WTC11 (cell line): Measurements from ENCODE around the gene EGFR. TPM values are rescaled to one million over a fixed set of nuclear protein-coding genes. Genes with fewer than 3 reads are reported as not detected.

Experiments used
- ATAC-seq: fragments of 200-7000 bp; cut with Tn5 transposase; 2 replicates; pipeline ENCODE4 v1.10.0; 2021; ENCODE audit warnings: mild to moderate bottlenecking, moderate library complexity
- CTCF ChIA-PET: fragments of 300-600 bp; sonication (Branson Sonifier 250); formaldehyde crosslinking; loops from one replicate; lab custom pipeline; 2021; ENCODE audit warnings: antibody characterized with exemption; lab: Charles Lee
- POLR2A ChIA-PET: fragments of 350-600 bp; sonication (Branson Sonifier 250); formaldehyde crosslinking; loops from one replicate; lab custom pipeline; 2021; ENCODE audit warnings: antibody characterized with exemption; lab: Charles Lee
- DNase-seq: peaks from one replicate; pipeline ENCODE4 v3.0.0; 2021; ENCODE audit warnings: low spot score
- H3K27ac Mint-ChIP-seq: 2 replicates; pipeline ENCODE4 v1.8.0; 2021; ENCODE audit warnings: mixed read lengths
- H3K27me3 Mint-ChIP-seq: 2 replicates; pipeline ENCODE4 v1.8.0; 2021; ENCODE audit warnings: low read depth, mild to moderate bottlenecking, moderate library complexity, mixed read lengths
- H3K36me3 Mint-ChIP-seq: 2 replicates; pipeline ENCODE4 v1.8.0; 2021; ENCODE audit warnings: mixed read lengths
- H3K4me1 Mint-ChIP-seq: 2 replicates; pipeline ENCODE4 v1.8.0; 2022; ENCODE audit warnings: mixed read lengths
- H3K4me3 Mint-ChIP-seq: 2 replicates; pipeline ENCODE4 v1.8.0; 2021; ENCODE audit warnings: mild to moderate bottlenecking, moderate library complexity, mixed read lengths
- H3K9me3 Mint-ChIP-seq: 2 replicates; pipeline ENCODE4 v1.8.0; 2021; ENCODE audit warnings: mixed read lengths
- CREM ChIP-seq: sonication (generic); formaldehyde crosslinking; IDR thresholded peaks from 2 replicates; pipeline ENCODE4 v1.8.1; 2022; ENCODE audit warnings: mild to moderate bottlenecking, missing genetic modification reagents, moderate library complexity
- KAT7 ChIP-seq: sonication (generic); formaldehyde crosslinking; IDR thresholded peaks from 2 replicates; pipeline ENCODE4 v1.8.1; 2023; ENCODE audit warnings: missing genetic modification reagents, mild to moderate bottlenecking, borderline replicate concordance
- NFE2L1 ChIP-seq: sonication (generic); formaldehyde crosslinking; IDR thresholded peaks from 2 replicates; pipeline ENCODE4 v1.8.1; 2023; ENCODE audit warnings: missing genetic modification reagents
- OVOL2 ChIP-seq: fragments of 250-450 bp; sonication (Bioruptor Pico); IDR thresholded peaks from 2 replicates; pipeline ENCODE4 v1.9.0; 2021; ENCODE audit warnings: mild to moderate bottlenecking, borderline replicate concordance
- PRRX2 ChIP-seq: fragments of 250-450 bp; sonication (Bioruptor Pico); IDR thresholded peaks from 2 replicates; pipeline ENCODE4 v1.8.0; 2021; ENCODE audit warnings: mild to moderate bottlenecking
- RELA ChIP-seq: sonication (generic); formaldehyde crosslinking; IDR thresholded peaks from 2 replicates; pipeline ENCODE4 v1.8.1; 2022; ENCODE audit warnings: missing genetic modification reagents, mild to moderate bottlenecking, borderline replicate concordance
- SMAD3 ChIP-seq: sonication (generic); formaldehyde crosslinking; IDR thresholded peaks from 2 replicates; pipeline ENCODE4 v1.8.0; 2022; ENCODE audit warnings: missing genetic modification reagents, mild to moderate bottlenecking, borderline replicate concordance
- SMAD4 ChIP-seq: sonication (generic); formaldehyde crosslinking; IDR thresholded peaks from 2 replicates; pipeline ENCODE4 v1.8.0; 2022; ENCODE audit warnings: mild to moderate bottlenecking, missing genetic modification reagents
- TEAD1 ChIP-seq: sonication (generic); formaldehyde crosslinking; IDR thresholded peaks from 2 replicates; pipeline ENCODE4 v1.8.0; 2022; ENCODE audit warnings: mild to moderate bottlenecking, missing genetic modification reagents
- ZNF232 ChIP-seq: sonication (generic); formaldehyde crosslinking; IDR thresholded peaks from 2 replicates; pipeline ENCODE4 v1.8.0; 2022; ENCODE audit warnings: mild to moderate bottlenecking, missing genetic modification reagents
- ZNF396 ChIP-seq: fragments of 250-450 bp; sonication (Bioruptor Pico); IDR thresholded peaks from 2 replicates; pipeline ENCODE4 v1.8.0; 2021; ENCODE audit warnings: mild to moderate bottlenecking, moderate library complexity, borderline replicate concordance
- total RNA-seq: library from RNA; stranded (reverse); gene quantifications from 3 replicates; pipeline ENCODE4 v1.2.3, GENCODE V29; 2021
- TF ChIP-seq, protein P1 (sequence below): sonication (generic); formaldehyde crosslinking; IDR thresholded peaks from 2 replicates; pipeline ENCODE4 v1.8.1; 2023; ENCODE audit warnings: mild to moderate bottlenecking, missing genetic modification reagents, borderline replicate concordance
- TF ChIP-seq, protein P2 (sequence below): sonication (generic); formaldehyde crosslinking; IDR thresholded peaks from 2 replicates; pipeline ENCODE4 v1.8.1; 2022; ENCODE audit warnings: mild to moderate bottlenecking, missing genetic modification reagents, moderate library complexity, borderline replicate concordance
- TF ChIP-seq, protein P3 (sequence below): sonication (generic); formaldehyde crosslinking; IDR thresholded peaks from 2 replicates; pipeline ENCODE4 v1.8.1; 2023; ENCODE audit warnings: mild to moderate bottlenecking, missing genetic modification reagents
- TF ChIP-seq, protein P4 (sequence below): fragments of 250-450 bp; sonication (Bioruptor Pico); IDR thresholded peaks from 2 replicates; pipeline ENCODE4 v1.9.0; 2021; ENCODE audit warnings: moderate library complexity, mild to moderate bottlenecking, inconsistent platforms, borderline replicate concordance
- TF ChIP-seq, protein P5 (sequence below): sonication (generic); formaldehyde crosslinking; IDR thresholded peaks from 2 replicates; pipeline ENCODE4 v1.8.0; 2022; ENCODE audit warnings: mild to moderate bottlenecking, missing genetic modification reagents
- TF ChIP-seq, protein P6 (sequence below): sonication (generic); formaldehyde crosslinking; IDR thresholded peaks from 2 replicates; pipeline ENCODE4 v1.8.0; 2022; ENCODE audit warnings: missing genetic modification reagents

Gene EGFR
- total RNA-seq, 1 experiment from 2014 or later = 5.9 TPM

DNA sequence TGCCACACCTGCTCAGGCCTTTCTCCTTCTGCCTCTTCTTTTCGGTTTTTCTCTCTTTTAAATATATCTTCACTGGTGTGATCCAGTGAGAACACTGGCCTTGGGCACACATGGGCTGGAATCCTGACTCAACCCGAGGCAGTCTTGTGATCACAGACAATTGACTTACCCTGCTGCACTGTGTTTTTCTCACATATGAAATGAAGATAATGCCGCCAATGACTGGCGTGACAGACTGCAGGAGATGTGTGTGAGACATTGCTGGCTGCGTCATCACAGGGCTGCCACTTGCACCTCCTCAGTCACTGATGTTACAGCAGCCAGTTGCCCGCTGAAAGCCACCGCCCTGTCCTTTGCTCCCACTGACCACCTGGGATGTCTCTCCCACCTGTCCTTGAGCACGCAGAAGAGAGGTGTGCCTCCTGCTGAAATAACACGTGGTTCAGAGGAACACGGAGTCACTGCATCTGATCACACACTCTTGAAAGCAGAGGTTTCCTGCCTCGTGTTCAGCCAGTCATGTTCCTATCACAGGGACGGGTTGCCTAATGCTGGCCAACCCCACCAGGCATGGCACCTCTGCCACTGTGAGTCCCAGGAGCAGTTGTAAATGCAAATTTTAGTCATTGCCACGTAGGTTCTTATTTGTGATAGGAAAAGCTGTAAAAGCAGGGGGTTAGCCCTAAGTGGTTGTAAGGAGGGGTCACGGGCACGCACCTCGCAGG, 221.8 kb downstream of the EGFR start:
- CTCF ChIA-PET = interaction anchor here (1.1 kb wide), 1 partner anchor 14 kb away, joined by 3 read pairs; no protein-coding TSS in a partner anchor
- TF ChIP-seq ZNF232 (no peak), SMAD4 (no peak), OVOL2 (CRISPR knock-in tag) (no peak), KAT7 (CRISPR knock-in tag) (no peak), TEAD1 (CRISPR knock-in tag) (no peak), SMAD3 (CRISPR knock-in tag) (no peak), ZNF396 (CRISPR knock-in tag) (no peak), NFE2L1 (CRISPR knock-in tag) (no peak), PRRX2 (no peak), RELA (CRISPR knock-in tag) (no peak), CREM (CRISPR knock-in tag) (no peak)
- TF ChIP-seq, protein P1, sequence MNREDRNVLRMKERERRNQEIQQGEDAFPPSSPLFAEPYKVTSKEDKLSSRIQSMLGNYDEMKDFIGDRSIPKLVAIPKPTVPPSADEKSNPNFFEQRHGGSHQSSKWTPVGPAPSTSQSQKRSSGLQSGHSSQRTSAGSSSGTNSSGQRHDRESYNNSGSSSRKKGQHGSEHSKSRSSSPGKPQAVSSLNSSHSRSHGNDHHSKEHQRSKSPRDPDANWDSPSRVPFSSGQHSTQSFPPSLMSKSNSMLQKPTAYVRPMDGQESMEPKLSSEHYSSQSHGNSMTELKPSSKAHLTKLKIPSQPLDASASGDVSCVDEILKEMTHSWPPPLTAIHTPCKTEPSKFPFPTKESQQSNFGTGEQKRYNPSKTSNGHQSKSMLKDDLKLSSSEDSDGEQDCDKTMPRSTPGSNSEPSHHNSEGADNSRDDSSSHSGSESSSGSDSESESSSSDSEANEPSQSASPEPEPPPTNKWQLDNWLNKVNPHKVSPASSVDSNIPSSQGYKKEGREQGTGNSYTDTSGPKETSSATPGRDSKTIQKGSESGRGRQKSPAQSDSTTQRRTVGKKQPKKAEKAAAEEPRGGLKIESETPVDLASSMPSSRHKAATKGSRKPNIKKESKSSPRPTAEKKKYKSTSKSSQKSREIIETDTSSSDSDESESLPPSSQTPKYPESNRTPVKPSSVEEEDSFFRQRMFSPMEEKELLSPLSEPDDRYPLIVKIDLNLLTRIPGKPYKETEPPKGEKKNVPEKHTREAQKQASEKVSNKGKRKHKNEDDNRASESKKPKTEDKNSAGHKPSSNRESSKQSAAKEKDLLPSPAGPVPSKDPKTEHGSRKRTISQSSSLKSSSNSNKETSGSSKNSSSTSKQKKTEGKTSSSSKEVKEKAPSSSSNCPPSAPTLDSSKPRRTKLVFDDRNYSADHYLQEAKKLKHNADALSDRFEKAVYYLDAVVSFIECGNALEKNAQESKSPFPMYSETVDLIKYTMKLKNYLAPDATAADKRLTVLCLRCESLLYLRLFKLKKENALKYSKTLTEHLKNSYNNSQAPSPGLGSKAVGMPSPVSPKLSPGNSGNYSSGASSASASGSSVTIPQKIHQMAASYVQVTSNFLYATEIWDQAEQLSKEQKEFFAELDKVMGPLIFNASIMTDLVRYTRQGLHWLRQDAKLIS (CRISPR knock-in tag) = no peak
- TF ChIP-seq, protein P2, sequence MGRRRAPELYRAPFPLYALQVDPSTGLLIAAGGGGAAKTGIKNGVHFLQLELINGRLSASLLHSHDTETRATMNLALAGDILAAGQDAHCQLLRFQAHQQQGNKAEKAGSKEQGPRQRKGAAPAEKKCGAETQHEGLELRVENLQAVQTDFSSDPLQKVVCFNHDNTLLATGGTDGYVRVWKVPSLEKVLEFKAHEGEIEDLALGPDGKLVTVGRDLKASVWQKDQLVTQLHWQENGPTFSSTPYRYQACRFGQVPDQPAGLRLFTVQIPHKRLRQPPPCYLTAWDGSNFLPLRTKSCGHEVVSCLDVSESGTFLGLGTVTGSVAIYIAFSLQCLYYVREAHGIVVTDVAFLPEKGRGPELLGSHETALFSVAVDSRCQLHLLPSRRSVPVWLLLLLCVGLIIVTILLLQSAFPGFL (CRISPR knock-in tag) = no peak
- TF ChIP-seq, protein P3, sequence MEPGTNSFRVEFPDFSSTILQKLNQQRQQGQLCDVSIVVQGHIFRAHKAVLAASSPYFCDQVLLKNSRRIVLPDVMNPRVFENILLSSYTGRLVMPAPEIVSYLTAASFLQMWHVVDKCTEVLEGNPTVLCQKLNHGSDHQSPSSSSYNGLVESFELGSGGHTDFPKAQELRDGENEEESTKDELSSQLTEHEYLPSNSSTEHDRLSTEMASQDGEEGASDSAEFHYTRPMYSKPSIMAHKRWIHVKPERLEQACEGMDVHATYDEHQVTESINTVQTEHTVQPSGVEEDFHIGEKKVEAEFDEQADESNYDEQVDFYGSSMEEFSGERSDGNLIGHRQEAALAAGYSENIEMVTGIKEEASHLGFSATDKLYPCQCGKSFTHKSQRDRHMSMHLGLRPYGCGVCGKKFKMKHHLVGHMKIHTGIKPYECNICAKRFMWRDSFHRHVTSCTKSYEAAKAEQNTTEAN = no peak
- TF ChIP-seq, protein P4, sequence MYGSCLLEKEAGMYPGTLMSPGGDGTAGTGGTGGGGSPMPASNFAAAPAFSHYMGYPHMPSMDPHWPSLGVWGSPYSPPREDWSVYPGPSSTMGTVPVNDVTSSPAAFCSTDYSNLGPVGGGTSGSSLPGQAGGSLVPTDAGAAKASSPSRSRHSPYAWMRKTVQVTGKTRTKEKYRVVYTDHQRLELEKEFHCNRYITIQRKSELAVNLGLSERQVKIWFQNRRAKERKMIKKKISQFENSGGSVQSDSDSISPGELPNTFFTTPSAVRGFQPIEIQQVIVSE (CRISPR knock-in tag) = no peak
- TF ChIP-seq, protein P5, sequence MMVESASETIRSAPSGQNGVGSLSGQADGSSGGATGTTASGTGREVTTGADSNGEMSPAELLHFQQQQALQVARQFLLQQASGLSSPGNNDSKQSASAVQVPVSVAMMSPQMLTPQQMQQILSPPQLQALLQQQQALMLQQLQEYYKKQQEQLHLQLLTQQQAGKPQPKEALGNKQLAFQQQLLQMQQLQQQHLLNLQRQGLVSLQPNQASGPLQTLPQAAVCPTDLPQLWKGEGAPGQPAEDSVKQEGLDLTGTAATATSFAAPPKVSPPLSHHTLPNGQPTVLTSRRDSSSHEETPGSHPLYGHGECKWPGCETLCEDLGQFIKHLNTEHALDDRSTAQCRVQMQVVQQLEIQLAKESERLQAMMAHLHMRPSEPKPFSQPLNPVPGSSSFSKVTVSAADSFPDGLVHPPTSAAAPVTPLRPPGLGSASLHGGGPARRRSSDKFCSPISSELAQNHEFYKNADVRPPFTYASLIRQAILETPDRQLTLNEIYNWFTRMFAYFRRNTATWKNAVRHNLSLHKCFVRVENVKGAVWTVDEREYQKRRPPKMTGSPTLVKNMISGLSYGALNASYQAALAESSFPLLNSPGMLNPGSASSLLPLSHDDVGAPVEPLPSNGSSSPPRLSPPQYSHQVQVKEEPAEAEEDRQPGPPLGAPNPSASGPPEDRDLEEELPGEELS (CRISPR knock-in tag) = no peak
- TF ChIP-seq, protein P6, sequence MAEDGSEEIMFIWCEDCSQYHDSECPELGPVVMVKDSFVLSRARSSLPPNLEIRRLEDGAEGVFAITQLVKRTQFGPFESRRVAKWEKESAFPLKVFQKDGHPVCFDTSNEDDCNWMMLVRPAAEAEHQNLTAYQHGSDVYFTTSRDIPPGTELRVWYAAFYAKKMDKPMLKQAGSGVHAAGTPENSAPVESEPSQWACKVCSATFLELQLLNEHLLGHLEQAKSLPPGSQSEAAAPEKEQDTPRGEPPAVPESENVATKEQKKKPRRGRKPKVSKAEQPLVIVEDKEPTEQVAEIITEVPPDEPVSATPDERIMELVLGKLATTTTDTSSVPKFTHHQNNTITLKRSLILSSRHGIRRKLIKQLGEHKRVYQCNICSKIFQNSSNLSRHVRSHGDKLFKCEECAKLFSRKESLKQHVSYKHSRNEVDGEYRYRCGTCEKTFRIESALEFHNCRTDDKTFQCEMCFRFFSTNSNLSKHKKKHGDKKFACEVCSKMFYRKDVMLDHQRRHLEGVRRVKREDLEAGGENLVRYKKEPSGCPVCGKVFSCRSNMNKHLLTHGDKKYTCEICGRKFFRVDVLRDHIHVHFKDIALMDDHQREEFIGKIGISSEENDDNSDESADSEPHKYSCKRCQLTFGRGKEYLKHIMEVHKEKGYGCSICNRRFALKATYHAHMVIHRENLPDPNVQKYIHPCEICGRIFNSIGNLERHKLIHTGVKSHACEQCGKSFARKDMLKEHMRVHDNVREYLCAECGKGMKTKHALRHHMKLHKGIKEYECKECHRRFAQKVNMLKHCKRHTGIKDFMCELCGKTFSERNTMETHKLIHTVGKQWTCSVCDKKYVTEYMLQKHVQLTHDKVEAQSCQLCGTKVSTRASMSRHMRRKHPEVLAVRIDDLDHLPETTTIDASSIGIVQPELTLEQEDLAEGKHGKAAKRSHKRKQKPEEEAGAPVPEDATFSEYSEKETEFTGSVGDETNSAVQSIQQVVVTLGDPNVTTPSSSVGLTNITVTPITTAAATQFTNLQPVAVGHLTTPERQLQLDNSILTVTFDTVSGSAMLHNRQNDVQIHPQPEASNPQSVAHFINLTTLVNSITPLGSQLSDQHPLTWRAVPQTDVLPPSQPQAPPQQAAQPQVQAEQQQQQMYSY = no peak
- TF ChIP-seq, all 79 proteins: peak for 0
- Mint-ChIP-seq H3K9me3 (peaks cover 7% of the 10 kb centered on the region), H3K27me3 (no peaks in the 10 kb centered on the region), H3K36me3 (no peaks in the 10 kb centered on the region), H3K27ac (no peak overlapping the region; the same call in 1 of the 2 replicates), H3K4me1 (peaks cover 21% of the 10 kb centered on the region), H3K4me3 (no peak overlapping the region)
- ATAC-seq = no peak
- POLR2A ChIA-PET = no interaction called here
- no peak for DNase-seq
